ENCODE results near the gene UPK3B.
"Not testable (repeated sequence)": the region's sequence is repeated elsewhere in the genome, so short reads cannot be mapped to it uniquely, and the experiment has no call there.

GRCh38 chr7:76506643-76507042 lies 3.7 kb upstream of the UPK3B start:
- TF ChIP-seq CTCF (conservative IDR thresholded peaks at IDR 0.05); EZH2 (IDR thresholded peaks at IDR 0.05; ENCODE audit: low read depth): not testable (repeated sequence)

All from PC-9 (cell line).